Measurements from ENCODE around the gene ANGPT4.
"Not testable (repeated sequence)": the region's sequence is repeated elsewhere in the genome, so short reads cannot be mapped to it uniquely, and the experiment has no call there.

ANGPT4 gene

GRCh38 chr20:844473-845225 is 71.5 kb downstream of the ANGPT4 start:
- peak; percentile 52 for DNase-seq (ENCODE audit: low read depth)

DNA sequence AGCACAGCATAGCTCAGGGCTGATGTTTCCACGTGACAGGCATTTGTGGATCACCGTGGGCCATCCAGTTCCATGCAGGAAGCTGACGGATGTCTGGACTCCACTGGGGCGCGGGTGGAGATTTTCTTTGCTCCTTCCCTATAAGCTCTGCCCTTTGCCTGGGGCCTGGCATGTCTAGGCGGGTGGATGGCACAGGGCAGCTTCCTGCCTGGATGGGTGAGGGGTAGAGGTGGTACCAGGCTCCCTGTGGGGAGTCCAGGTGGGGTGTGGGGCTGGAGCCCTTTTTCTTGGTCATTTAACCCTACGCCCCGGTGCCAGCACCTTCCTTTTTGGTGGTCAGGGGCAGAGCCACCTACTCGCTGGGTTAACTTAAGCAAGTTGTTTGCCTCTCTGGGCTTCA is 72.2 kb downstream of the ANGPT4 start:
- no peak for DNase-seq (ENCODE audit: low read depth)

GRCh38 chr20:842547-842940 is 73.6 kb downstream of the ANGPT4 start:
- no peak for DNase-seq (ENCODE audit: low read depth)

DNA sequence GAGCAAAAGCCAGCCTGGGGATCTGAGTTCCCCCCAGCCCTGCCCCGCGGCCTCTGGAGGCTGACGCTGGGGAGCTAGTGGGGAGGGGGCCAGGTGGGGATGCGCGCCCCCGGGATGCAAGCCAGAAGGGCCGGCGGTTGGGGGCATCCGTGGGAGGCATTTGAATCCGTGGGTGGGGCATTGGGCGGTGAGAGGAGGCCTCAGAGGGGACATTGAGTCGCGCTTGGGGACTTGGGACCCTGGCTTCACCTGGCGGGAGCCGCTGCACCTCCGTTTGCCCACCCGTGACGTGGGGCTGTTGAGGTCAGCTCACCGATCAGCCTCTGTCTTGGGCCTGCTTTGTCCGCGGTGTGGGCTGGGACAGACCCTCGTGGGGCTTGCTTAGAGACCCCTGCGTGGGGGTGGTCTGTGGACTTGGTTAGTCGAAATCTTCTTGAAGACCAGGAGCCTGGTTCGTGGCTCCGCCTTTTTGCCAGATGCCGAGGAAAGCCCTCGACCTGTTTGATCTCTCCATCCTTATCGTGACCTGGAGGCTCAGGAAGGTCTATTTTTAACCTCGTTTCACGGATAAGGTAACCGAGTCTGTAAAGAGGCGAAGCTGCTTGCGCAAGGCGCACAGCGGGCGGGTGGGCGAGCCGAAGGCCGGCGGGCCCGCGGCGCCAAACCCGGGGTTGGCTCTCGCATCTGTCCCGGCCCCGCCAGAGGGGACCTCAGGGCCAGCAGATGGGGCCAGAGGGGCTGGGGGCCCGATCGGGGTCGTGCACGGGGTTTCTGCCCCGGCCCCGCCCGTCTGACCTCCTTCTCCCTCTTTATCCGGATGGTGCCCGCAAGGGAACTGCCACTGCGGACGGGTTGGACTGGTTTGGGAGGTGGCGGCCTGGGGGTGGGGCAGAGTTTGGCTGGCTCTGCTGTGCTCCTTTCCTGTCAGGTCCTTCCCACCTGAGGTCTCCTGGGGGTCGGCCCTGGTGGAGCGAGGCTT is 74.3 kb downstream of the ANGPT4 start:
- DNase-seq (ENCODE audit: low read depth) = no peak

DNA sequence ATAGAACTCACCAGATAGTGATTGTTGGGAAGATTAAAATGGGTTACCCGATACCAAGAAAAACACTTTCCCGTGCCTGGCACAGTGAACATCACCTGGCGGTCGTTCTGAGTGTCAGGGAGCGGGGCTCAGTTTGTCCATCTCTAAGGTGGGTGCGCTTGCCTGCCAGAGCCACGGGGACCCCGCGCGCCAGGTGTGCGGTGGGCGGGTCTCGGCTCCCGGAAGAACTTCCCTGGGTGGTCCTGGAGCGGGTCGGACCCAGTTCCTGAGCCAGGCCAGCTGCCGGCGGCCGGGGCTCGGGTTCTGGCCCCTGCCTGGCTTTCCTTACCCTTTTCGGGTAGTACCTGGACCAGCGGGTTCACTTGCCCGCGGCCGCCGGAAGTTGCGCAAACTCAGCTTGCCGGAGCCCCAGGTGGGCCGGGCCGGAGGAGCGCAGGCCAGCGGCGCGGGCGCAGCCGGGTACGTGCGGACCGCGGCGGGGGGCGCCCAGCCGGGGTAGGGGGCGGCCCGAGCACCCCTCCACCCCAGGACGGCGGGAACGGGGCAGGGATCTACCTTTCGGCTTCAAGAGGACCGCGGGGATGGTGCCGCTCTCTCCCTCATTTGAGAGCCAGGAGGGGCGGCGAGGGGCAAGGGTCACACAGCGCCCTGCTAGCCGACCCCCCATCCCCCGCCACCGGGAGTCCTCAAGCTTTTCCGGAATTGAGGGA is 75.1 kb downstream of the ANGPT4 start:
- no peak for DNase-seq (ENCODE audit: low read depth)

GRCh38 chr20:840503-840857 is 75.7 kb downstream of the ANGPT4 start:
- DNase-seq (ENCODE audit: low read depth) = no peak

GRCh38 chr20:839626-840025 is 76.5 kb downstream of the ANGPT4 start:
- no peak for DNase-seq (ENCODE audit: low read depth)

GRCh38 chr20:839015-839414 is 77.1 kb downstream of the ANGPT4 start:
- no peak for DNase-seq (ENCODE audit: low read depth)

GRCh38 chr20:836190-836589 is 79.9 kb downstream of the ANGPT4 start:
- DNase-seq (ENCODE audit: low read depth) = no peak

GRCh38 chr20:835608-836045 is 80.5 kb downstream of the ANGPT4 start:
- DNase-seq (ENCODE audit: low read depth) = no peak

- DNase-seq (ENCODE audit: low read depth) = no peak
Measured at GRCh38 chr20:834151-834746, 81.9 kb downstream of the ANGPT4 start.

DNA sequence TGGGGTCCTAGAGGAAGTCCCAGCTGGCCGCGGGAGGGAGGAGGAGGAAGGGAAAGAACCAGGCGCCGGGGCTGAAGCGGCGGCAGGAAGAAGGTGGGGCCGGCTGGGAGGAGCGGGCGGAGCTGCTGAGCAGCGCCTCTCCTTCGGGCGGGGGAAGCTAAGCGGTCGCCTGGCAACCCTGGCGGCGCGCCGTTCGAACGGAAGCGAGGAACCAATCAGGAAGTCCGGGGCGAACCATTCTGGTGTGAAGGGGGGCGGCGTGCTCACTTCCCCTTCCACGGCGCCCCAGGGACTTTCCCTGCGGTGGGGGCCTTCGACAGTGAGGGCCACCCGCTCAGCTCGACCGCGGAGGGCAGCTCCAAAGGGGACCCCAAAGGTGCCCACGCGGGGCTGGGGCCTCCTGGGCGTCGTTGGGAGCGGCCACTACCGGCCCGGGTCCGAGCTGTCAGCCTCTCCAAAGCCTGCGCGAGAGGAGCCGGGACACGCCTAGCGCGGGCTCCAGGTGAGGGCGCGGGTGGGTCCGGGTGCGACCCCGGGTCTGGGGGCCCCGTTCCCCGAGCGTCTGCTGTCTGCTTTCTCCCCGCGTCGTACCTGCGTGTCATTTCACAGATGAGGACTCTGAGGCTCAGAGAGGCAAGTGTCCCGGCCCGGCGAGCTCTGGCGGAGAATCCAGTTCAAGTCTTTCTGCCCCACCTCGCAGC is 82.5 kb downstream of the ANGPT4 start, which contains the start of gene FAM110A:
Gene FAM110A (plus strand): TSS at position 266 of the 701 bp plus-strand sequence. CDS start 11,090 bp downstream, outside the sequence.
- DNase-seq (ENCODE audit: low read depth) = peak; percentile 70

- DNase-seq (ENCODE audit: low read depth) = no peak
Measured at GRCh38 chr20:833121-833449, 83.0 kb downstream of the ANGPT4 start.

DNA sequence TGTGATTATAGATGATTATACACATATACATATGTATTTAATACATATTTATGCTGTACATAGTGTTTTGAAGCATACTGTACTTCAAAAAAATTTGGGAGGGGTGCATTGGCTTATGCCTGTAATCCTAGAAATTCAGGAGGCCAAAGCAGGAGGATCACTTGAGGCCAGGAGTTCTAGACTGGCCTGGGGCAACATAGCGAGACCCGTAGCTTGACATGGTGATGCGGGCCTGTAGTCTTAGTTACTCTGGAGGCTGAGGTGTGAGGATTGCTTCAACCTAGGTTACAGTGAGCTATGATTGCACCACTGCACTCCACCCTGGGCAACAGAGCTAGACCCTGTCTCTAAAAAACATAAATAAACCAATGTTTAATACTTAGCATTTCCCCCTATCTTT is 84.2 kb downstream of the ANGPT4 start:
- no peak for DNase-seq (ENCODE audit: low read depth)

DNA sequence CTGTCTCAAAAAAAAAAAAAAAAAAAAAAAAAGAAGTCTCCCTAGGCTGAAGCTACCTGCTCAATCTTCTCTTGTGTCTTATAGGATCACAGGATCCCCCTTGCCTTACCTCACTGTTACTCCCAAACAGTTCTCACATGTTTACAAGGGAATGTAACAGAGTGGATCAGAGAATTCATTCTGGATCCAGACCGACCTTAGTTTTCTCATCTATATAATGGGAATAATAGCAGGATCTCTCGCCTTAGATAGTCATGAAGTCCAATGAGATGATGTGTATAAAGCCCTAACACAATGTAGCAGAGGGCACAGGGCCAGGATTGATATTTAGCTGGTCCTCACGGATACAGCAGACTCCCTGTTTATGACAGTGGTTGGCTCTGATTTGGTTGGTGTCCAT is 84.9 kb downstream of the ANGPT4 start:
- no peak for DNase-seq (ENCODE audit: low read depth)

- DNase-seq (ENCODE audit: low read depth) = peak; percentile 92
Measured at GRCh38 chr20:830011-830521, 86.1 kb downstream of the ANGPT4 start.

GRCh38 chr20:829551-829950 is 86.6 kb downstream of the ANGPT4 start:
- peak; percentile 84 for DNase-seq (ENCODE audit: low read depth)

DNA sequence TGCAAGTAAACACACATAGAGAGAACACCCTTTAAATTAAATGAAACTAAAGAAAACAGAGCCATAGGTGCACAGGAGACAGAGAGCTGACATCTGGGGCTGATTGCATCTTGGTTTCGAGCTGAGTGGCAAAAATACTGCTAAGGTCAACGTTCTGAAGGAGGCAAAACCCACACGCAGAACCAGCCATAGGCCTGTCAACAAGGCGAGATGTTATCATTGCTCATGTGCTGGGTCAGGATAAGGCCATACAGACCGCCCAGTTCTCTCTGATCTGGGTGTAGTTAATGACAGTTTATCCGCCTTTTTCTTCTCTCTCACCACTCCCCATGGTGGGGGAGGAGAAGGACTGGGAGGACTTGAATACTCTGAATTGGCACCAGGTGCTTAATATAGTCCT is 87.1 kb downstream of the ANGPT4 start:
- no peak for DNase-seq (ENCODE audit: low read depth)

DNA sequence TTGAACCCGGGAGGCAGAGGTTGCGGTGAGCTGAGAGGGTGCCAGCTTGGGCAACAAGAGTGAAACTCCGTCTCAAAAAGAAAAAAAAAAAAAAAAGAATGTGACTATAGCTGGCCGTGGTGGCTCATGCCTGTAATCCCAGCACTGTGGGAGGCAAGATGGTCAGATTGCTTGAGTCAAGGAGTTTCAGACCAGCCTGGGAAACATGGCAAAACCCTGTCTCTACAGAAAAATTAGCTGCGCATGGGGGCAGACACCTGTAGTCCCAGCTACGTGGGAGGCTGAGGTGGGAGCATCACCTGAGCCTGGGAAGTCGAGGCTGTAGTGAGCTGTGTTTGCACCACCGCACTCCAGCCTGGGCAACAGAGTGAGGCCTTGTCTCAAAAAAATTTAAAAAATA is 88.2 kb downstream of the ANGPT4 start:
- DNase-seq (ENCODE audit: low read depth) = not testable (repeated sequence)

GRCh38 chr20:826695-827323 is 89.3 kb downstream of the ANGPT4 start:
- no peak for DNase-seq (ENCODE audit: low read depth)
